Cardiac fibroblast (primary cell): ENCODE results near the gene OR5A2.
"Not testable (repeated sequence)": the region's sequence is repeated elsewhere in the genome, so short reads cannot be mapped to it uniquely, and the experiment has no call there.

Experiments used
- DNase-seq, 2 donors: peaks; one replicate each; pipeline versions ENCODE4 v3.0.0 to v3.0.0-alpha.2; 2010; ENCODE audit warnings: low read depth in 2 of 2
- H3K4me3 ChIP-seq, 2 donors: replicated peaks in 1 of 2; 1 replicate in 1 of 2; 2 replicates in 1 of 2; pipeline ENCODE4 v1.5.1; 2011; ENCODE audit warnings: low read depth in 2 of 2, low read length in 2 of 2, mild to moderate bottlenecking in 2 of 2, moderate library complexity in 1 of 2
- TF ChIP-seq, protein P1 (sequence below): IDR thresholded peaks from one replicate; pipeline ENCODE4 v1.5.1; 2011; ENCODE audit warnings: low read depth, mild to moderate bottlenecking, low read length, inconsistent platforms

The OR5A2 gene

DNA sequence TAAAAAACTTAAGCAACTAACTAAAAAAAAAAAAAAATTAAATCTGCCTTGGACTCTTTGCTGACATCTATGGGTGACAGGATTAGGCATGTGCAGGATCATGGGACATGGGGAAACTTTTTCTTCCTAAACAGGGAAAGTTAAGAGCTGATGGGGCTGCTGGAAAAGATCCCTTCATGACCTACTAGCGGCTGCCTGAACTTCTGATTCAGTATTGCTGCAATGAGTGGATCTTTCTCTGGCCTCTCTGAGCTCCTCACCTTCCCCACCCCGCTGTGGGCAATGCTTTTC lies 25.0 kb downstream of the OR5A2 start:
- H3K4me3 ChIP-seq: no peak overlapping the region
- DNase-seq: no peak

GRCh38 chr11:59400461-59401261 lies 25.6 kb downstream of the OR5A2 start:
- no peak overlapping the region for H3K4me3 ChIP-seq
- DNase-seq: no peak
- TF ChIP-seq, protein P1, sequence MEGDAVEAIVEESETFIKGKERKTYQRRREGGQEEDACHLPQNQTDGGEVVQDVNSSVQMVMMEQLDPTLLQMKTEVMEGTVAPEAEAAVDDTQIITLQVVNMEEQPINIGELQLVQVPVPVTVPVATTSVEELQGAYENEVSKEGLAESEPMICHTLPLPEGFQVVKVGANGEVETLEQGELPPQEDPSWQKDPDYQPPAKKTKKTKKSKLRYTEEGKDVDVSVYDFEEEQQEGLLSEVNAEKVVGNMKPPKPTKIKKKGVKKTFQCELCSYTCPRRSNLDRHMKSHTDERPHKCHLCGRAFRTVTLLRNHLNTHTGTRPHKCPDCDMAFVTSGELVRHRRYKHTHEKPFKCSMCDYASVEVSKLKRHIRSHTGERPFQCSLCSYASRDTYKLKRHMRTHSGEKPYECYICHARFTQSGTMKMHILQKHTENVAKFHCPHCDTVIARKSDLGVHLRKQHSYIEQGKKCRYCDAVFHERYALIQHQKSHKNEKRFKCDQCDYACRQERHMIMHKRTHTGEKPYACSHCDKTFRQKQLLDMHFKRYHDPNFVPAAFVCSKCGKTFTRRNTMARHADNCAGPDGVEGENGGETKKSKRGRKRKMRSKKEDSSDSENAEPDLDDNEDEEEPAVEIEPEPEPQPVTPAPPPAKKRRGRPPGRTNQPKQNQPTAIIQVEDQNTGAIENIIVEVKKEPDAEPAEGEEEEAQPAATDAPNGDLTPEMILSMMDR: no peak

More for the DNA sequence above, 25.0 kb downstream of the OR5A2 start:
- TF ChIP-seq, protein P1: no peak

DNA sequence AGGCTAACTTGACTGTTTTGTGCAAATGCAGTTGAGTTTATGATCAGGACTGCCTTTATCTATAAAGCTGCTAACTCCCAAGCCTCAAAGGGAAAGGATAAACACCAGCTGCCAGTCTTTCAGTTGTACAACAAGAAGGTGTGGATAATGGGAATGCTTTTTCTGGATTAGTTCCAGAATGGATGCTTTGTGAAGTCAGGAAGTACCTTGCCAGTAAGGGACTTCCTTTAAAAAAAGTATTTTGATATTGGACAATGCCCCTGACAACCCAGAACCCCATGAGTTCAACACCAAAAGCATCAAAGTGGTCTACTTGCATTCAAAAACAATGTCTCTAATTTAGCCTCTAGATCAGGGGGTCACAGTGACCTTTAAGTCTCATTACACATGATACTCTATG lies 32.0 kb downstream of the OR5A2 start:
- TF ChIP-seq, protein P1: no peak
- no peak overlapping the region for H3K4me3 ChIP-seq
- no peak for DNase-seq

GRCh38 chr11:59380263-59381059 lies 45.8 kb downstream of the OR5A2 start:
- DNase-seq: no peak
- TF ChIP-seq, protein P1: no peak
- no peak overlapping the region for H3K4me3 ChIP-seq

- H3K4me3 ChIP-seq, DNase-seq: not testable (repeated sequence)
Observed at GRCh38 chr11:59372324-59372723, 53.9 kb downstream of the OR5A2 start.

GRCh38 chr11:59368238-59369022 lies 57.8 kb downstream of the OR5A2 start:
- TF ChIP-seq, protein P1: no peak
- no peak overlapping the region for H3K4me3 ChIP-seq
- DNase-seq: no peak
